Measurements from ENCODE around the gene IGSF23.

Gene IGSF23

GRCh38 chr19:44684892-44685863 lies 71.8 kb downstream of the IGSF23 start:
- TF ChIP-seq, protein P1, sequence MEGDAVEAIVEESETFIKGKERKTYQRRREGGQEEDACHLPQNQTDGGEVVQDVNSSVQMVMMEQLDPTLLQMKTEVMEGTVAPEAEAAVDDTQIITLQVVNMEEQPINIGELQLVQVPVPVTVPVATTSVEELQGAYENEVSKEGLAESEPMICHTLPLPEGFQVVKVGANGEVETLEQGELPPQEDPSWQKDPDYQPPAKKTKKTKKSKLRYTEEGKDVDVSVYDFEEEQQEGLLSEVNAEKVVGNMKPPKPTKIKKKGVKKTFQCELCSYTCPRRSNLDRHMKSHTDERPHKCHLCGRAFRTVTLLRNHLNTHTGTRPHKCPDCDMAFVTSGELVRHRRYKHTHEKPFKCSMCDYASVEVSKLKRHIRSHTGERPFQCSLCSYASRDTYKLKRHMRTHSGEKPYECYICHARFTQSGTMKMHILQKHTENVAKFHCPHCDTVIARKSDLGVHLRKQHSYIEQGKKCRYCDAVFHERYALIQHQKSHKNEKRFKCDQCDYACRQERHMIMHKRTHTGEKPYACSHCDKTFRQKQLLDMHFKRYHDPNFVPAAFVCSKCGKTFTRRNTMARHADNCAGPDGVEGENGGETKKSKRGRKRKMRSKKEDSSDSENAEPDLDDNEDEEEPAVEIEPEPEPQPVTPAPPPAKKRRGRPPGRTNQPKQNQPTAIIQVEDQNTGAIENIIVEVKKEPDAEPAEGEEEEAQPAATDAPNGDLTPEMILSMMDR (IDR thresholded peaks at IDR 0.05; ENCODE audit: borderline replicate concordance, insufficient read depth, low read depth, low read length), result no peak

GRCh38 chr19:44685877-44686276 lies 72.5 kb downstream of the IGSF23 start:
- no peak overlapping the region for H3K4me3 ChIP-seq (ENCODE audit: low read depth, low read length)
- TF ChIP-seq, protein P1 (IDR thresholded peaks at IDR 0.05; ENCODE audit: borderline replicate concordance, insufficient read depth, low read depth, low read length), result no peak

More at GRCh38 chr19:44684892-44685863, 71.8 kb downstream of the IGSF23 start:
- no peak overlapping the region for H3K4me3 ChIP-seq (ENCODE audit: low read depth, low read length)

Data from GM12875 (cell line).